ENCODE results near the gene PTEN.

PTEN gene

GRCh38 chr10:87915989-87916388 is 52.6 kb downstream of the PTEN start:
- no peak for DNase-seq (ENCODE audit: low read depth in 4 of 4, low spot score in 1 of 4)

GRCh38 chr10:87916515-87916914 is 53.1 kb downstream of the PTEN start:
- DNase-seq (ENCODE audit: low read depth in 4 of 4, low spot score in 1 of 4), result no peak

GRCh38 chr10:87918254-87918859 is 54.9 kb downstream of the PTEN start:
- no peak for DNase-seq (ENCODE audit: low read depth in 4 of 4, low spot score in 1 of 4)

GRCh38 chr10:87920538-87920937 is 57.1 kb downstream of the PTEN start:
- DNase-seq (ENCODE audit: low read depth in 4 of 4, low spot score in 1 of 4), result no peak

- no peak for DNase-seq (ENCODE audit: low read depth in 4 of 4, low spot score in 1 of 4)
These were observed 58.7 kb downstream of the PTEN start for GRCh38 chr10:87921931-87922688.

GRCh38 chr10:87923233-87923632 is 59.8 kb downstream of the PTEN start:
- DNase-seq (ENCODE audit: low read depth in 4 of 4, low spot score in 1 of 4), result no peak

- DNase-seq (ENCODE audit: low read depth in 4 of 4, low spot score in 1 of 4), result no peak
These were observed 62.1 kb downstream of the PTEN start for GRCh38 chr10:87925570-87925969.

GRCh38 chr10:87927091-87927490 is 63.7 kb downstream of the PTEN start:
- DNase-seq (ENCODE audit: low read depth in 4 of 4, low spot score in 1 of 4), result no peak

- DNase-seq (ENCODE audit: low read depth in 4 of 4, low spot score in 1 of 4), result no peak
These were observed 65.6 kb downstream of the PTEN start for GRCh38 chr10:87928996-87929395.

GRCh38 chr10:87930141-87930540 is 66.7 kb downstream of the PTEN start:
- no peak for DNase-seq (ENCODE audit: low read depth in 4 of 4, low spot score in 1 of 4)

- no peak for DNase-seq (ENCODE audit: low read depth in 4 of 4, low spot score in 1 of 4)
These were observed 67.8 kb downstream of the PTEN start for GRCh38 chr10:87930934-87931835.

- DNase-seq (ENCODE audit: low read depth in 4 of 4, low spot score in 1 of 4), result no peak
These were observed 68.4 kb downstream of the PTEN start for GRCh38 chr10:87931836-87932230.

- DNase-seq (ENCODE audit: low read depth in 4 of 4, low spot score in 1 of 4), result no peak
These were observed 72.1 kb downstream of the PTEN start for GRCh38 chr10:87935290-87936141.

GRCh38 chr10:87940210-87940609 is 76.8 kb downstream of the PTEN start:
- no peak for DNase-seq (ENCODE audit: low read depth in 4 of 4, low spot score in 1 of 4)

GRCh38 chr10:87942884-87943527 is 79.6 kb downstream of the PTEN start:
- DNase-seq (ENCODE audit: low read depth in 4 of 4, low spot score in 1 of 4), result no peak

- no peak for DNase-seq (ENCODE audit: low read depth in 4 of 4, low spot score in 1 of 4)
These were observed 82.6 kb downstream of the PTEN start for GRCh38 chr10:87945984-87946383.

- DNase-seq (ENCODE audit: low read depth in 4 of 4, low spot score in 1 of 4), result no peak
These were observed 89.2 kb downstream of the PTEN start for GRCh38 chr10:87952612-87953011.

GRCh38 chr10:87956055-87956454 is 92.6 kb downstream of the PTEN start:
- no peak for DNase-seq (ENCODE audit: low read depth in 4 of 4, low spot score in 1 of 4)

- DNase-seq (ENCODE audit: low read depth in 4 of 4, low spot score in 1 of 4), result no peak
These were observed 94.3 kb downstream of the PTEN start for GRCh38 chr10:87957702-87958101.

- no peak for DNase-seq (ENCODE audit: low read depth in 4 of 4, low spot score in 1 of 4)
These were observed 96.8 kb downstream of the PTEN start for GRCh38 chr10:87960230-87960629.
